ENCODE data around the gene CELSR2. TPM values are rescaled to one million over a fixed set of nuclear protein-coding genes. Genes with fewer than 3 reads are reported as not detected.

The CELSR2 gene
- polyA plus RNA-seq, 2 of the 4 experiments (the other 2 are of a cell fraction): 2.5 to 5.9 TPM

GRCh38 chr1:109225711-109226445 lies 23.5 kb upstream of the CELSR2 start:
- CTCF ChIA-PET: no interaction called here
- Histone ChIP-seq H3K4me3 (no peak overlapping the region), H3K9me3 (no peaks in the 10 kb centered on the region), H3K4me2 (no peak overlapping the region), H3K4me1 (peaks cover 12% of the 10 kb centered on the region; the same call in 1 of the 3 replicates), H3K27ac (no peak overlapping the region)
- TF ChIP-seq CBX2 (IDR thresholded peaks at IDR 0.05; ENCODE audit: borderline replicate concordance, low read depth): no peak
- no peak for TF ChIP-seq ZFP36 (IDR thresholded peaks at IDR 0.05; ENCODE audit: borderline replicate concordance, partially characterized antibody)
- no peak for DNase-seq (ENCODE audit: low read depth in 1 of 2, low spot score in 1 of 2)
- FAIRE-seq: no peak
- POLR2A ChIA-PET: no interaction called here
- 91% methylated on average over 5 of the region's 5 CpGs for whole genome bisulfite sequencing (ENCODE audit: missing lambda C conversion rate)
- no peak for ATAC-seq

DNA sequence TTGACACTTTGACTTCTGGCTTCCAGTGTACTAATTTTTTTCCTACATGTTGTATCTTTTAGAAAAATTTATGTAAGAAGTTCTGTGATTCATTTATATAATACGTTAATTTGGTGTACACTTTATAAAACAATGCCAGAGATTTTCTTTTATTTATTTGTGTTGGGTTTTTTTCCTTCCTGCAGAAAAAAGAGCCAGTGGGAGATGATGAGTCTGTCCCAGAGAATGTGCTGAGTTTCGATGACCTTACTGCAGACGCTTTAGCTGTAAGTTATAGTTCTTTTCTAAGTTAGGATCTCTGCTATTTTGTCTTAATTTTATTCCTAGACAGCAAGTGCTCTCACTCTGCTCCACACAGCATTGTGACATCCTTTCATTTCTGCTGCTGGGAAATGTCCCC lies 21.2 kb upstream of the CELSR2 start:
- ChIA-PET CTCF (interaction anchor here (0.6 to 1.3 kb wide), 5 partner anchors 10 to 119 kb away, joined by 3 to 6 read pairs (median 4); partner anchors contain the start of gene MYBPHL), POLR2A (no interaction called here)
- no peak for DNase-seq (ENCODE audit: low read depth in 1 of 2, low spot score in 1 of 2)
- WGBS (ENCODE audit: missing lambda C conversion rate): 84% methylated on average over 3 of the region's 3 CpGs
- Histone ChIP-seq H3K4me1 (peaks cover 12% of the 10 kb centered on the region; the same call in 1 of the 3 replicates), H3K4me3 (no peak overlapping the region), H3K4me2 (no peak overlapping the region), H3K9me3 (no peaks in the 10 kb centered on the region), H3K27ac (no peak overlapping the region)
- no peak for FAIRE-seq
- TF ChIP-seq NFE2L2 (conservative IDR thresholded peaks at IDR 0.05; ENCODE audit: low read length) (no peak), PBX3 (IDR thresholded peaks at IDR 0.05) (no peak), KDM1A (IDR thresholded peaks at IDR 0.05; ENCODE audit: low read depth) (no peak), ESRRA (IDR thresholded peaks at IDR 0.05; ENCODE audit: borderline replicate concordance, low read length) (no peak), EHF (CRISPR knock-in tag; IDR thresholded peaks at IDR 0.05) (no peak), ZFP36 (IDR thresholded peaks at IDR 0.05; ENCODE audit: borderline replicate concordance, partially characterized antibody) (no peak), TP53 (CRISPR knock-in tag; IDR thresholded peaks at IDR 0.05) (no peak), USF2 (IDR thresholded peaks at IDR 0.05) (no peak), HDAC2 (IDR thresholded peaks at IDR 0.05) (no peak), HES2 (IDR thresholded peaks at IDR 0.05) (no peak), RNF2 (IDR thresholded peaks at IDR 0.05; ENCODE audit: borderline replicate concordance, low read depth) (no peak), CBX8 (IDR thresholded peaks at IDR 0.05) (no peak), RFX5 (IDR thresholded peaks at IDR 0.05) (no peak), MYC (IDR thresholded peaks at IDR 0.05; ENCODE audit: borderline replicate concordance, low read length) (no peak)
- ATAC-seq: no peak

DNA sequence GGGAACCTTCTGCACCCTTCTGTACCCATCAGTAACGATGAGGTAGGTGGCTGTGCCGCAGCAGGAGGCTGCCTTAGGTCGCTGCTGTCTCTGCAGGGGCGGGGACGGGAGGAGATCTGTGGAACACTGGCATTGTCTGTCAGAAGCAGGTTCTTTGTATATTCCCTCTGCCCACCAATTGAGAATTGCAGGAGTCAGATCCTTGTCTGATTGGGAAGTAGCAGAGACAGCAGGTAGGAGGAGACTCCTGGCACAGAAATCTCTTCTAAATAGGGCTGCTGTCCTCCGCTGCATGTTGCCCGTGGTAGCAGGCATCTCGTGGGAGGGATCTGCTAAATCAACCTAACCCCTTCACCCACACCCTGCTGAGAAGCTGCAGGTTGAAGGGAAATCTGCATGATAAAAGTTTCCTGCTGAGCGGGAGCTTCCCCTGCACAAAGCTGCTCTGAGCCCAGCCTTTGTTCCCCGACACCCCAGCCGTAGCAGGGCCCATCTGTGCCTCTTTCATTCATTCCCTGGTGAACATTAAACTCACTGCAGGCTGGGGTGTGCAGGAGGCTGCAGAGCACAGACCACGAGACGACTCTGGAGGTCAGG lies 19.7 kb upstream of the CELSR2 start:
- DNase-seq (ENCODE audit: low read depth in 1 of 2, low spot score in 1 of 2): no peak
- ChIA-PET POLR2A (no interaction called here), CTCF (no interaction called here)
- TF ChIP-seq FOSB (CRISPR knock-in tag; IDR thresholded peaks at IDR 0.05) (no peak), POLR2A (IDR thresholded peaks at IDR 0.05; ENCODE audit: low read length) (no peak), RCOR1 (IDR thresholded peaks at IDR 0.05; ENCODE audit: low read depth, low read length) (no peak), ZFP36 (IDR thresholded peaks at IDR 0.05; ENCODE audit: borderline replicate concordance, partially characterized antibody) (no peak), KDM5A (IDR thresholded peaks at IDR 0.05) (no peak), JUNB (IDR thresholded peaks at IDR 0.05) (no peak), PBX3 (IDR thresholded peaks at IDR 0.05) (no peak), SMC3 (IDR thresholded peaks at IDR 0.05) (no peak), JUN (IDR thresholded peaks at IDR 0.05) (no peak), CBX8 (IDR thresholded peaks at IDR 0.05) (no peak), RARB (CRISPR knock-in tag; IDR thresholded peaks at IDR 0.05) (no peak), ATOH8 (CRISPR knock-in tag; IDR thresholded peaks at IDR 0.05; ENCODE audit: low read depth) (no peak), ZC3H11A (IDR thresholded peaks at IDR 0.05) (no peak), RNF2 (IDR thresholded peaks at IDR 0.05; ENCODE audit: borderline replicate concordance, low read depth) (no peak), GATA3 (IDR thresholded peaks at IDR 0.05; ENCODE audit: borderline replicate concordance) (no peak), NFE2L2 (conservative IDR thresholded peaks at IDR 0.05; ENCODE audit: low read length) (no peak), NPAS2 (CRISPR knock-in tag; IDR thresholded peaks at IDR 0.05; ENCODE audit: borderline replicate concordance) (no peak)
- no peak for ATAC-seq
- Histone ChIP-seq H3K27ac (no peak overlapping the region), H3K9me3 (no peaks in the 10 kb centered on the region), H3K4me2 (no peak overlapping the region), H3K4me3 (no peak overlapping the region), H3K4me1 (peaks cover 12% of the 10 kb centered on the region; the same call in 1 of the 3 replicates)
- WGBS (ENCODE audit: missing lambda C conversion rate): 90% methylated on average over 12 of the region's 13 CpGs
- FAIRE-seq: no peak

All from A549 (cell line).